Astrocyte of the spinal cord (primary cell): ENCODE data around the gene OR52N4.
A peak's percentile ranks its signal among the peaks of the same experiment; 100 is the strongest.

Experiments
- DNase-seq: peaks from one replicate; pipeline ENCODE4 v3.0.0; 2011; ENCODE audit warnings: low read depth, low spot score
- H3K4me3 ChIP-seq: 2 replicates; pipeline ENCODE4 v1.5.1; 2011; ENCODE audit warnings: low read depth, mild to moderate bottlenecking, low read length, moderate library complexity
- in situ Hi-C: cut with HindIII; loops from 2 replicates; pipeline ENCODE4 v1.10.0; 2017; ENCODE audit warnings: low sequenced_read_pairs
- TF ChIP-seq, protein P1 (sequence below): IDR thresholded peaks from 2 replicates; pipeline ENCODE4 v1.5.1; 2012; ENCODE audit warnings: low read depth, mild to moderate bottlenecking, low read length, inconsistent platforms

The OR52N4 gene

DNA sequence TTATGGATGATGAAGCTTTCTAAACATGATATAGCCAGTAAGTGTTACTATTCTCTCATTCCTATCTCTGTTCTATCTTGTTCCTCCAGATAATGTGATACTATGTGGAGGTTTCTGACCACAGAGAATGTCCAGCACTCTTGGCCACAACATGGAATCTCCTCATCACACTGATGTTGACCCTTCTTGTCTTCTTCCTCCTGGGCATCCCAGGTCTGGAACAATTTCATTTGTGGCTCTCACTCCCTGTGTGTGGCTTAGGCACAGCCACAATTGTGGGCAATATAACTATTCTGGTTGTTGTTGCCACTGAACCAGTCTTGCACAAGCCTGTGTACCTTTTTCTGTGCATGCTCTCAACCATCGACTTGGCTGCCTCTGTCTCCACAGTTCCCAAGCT, 27.7 kb upstream of the OR52N4 start:
- in situ Hi-C loops, result no loop called here
- H3K4me3 ChIP-seq, result no peak overlapping the region
- TF ChIP-seq, protein P1, sequence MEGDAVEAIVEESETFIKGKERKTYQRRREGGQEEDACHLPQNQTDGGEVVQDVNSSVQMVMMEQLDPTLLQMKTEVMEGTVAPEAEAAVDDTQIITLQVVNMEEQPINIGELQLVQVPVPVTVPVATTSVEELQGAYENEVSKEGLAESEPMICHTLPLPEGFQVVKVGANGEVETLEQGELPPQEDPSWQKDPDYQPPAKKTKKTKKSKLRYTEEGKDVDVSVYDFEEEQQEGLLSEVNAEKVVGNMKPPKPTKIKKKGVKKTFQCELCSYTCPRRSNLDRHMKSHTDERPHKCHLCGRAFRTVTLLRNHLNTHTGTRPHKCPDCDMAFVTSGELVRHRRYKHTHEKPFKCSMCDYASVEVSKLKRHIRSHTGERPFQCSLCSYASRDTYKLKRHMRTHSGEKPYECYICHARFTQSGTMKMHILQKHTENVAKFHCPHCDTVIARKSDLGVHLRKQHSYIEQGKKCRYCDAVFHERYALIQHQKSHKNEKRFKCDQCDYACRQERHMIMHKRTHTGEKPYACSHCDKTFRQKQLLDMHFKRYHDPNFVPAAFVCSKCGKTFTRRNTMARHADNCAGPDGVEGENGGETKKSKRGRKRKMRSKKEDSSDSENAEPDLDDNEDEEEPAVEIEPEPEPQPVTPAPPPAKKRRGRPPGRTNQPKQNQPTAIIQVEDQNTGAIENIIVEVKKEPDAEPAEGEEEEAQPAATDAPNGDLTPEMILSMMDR, result no peak
- DNase-seq, result no peak

- no peak overlapping the region for H3K4me3 ChIP-seq
- in situ Hi-C loops, result no loop called here
- TF ChIP-seq, protein P1, result no peak
- no peak for DNase-seq
These were observed 26.4 kb upstream of the OR52N4 start for GRCh38 chr11:5727691-5728090.

- no peak within 1 kb of the TSS for H3K4me3 ChIP-seq
- DNase-seq, result no peak
- in situ Hi-C loops, result no loop called here
- TF ChIP-seq, protein P1, result no peak
These were observed 17.6 kb upstream of the OR52N4 start, which contains the start of gene OR56B1 for GRCh38 chr11:5736396-5736795. OR56B1 (plus strand) TSS chr11:5736448; CDS start chr11:5736517, 69 bp downstream.

GRCh38 chr11:5737091-5737490, 17.0 kb upstream of the OR52N4 start:
- peak; percentile 66 for DNase-seq
- H3K4me3 ChIP-seq, result no peak overlapping the region
- TF ChIP-seq, protein P1, result no peak
- in situ Hi-C loops, result no loop called here

- in situ Hi-C loops, result no loop called here
- no peak for DNase-seq
- TF ChIP-seq, protein P1, result no peak
- no peak overlapping the region for H3K4me3 ChIP-seq
These were observed 16.2 kb upstream of the OR52N4 start for GRCh38 chr11:5737670-5738392.

DNA sequence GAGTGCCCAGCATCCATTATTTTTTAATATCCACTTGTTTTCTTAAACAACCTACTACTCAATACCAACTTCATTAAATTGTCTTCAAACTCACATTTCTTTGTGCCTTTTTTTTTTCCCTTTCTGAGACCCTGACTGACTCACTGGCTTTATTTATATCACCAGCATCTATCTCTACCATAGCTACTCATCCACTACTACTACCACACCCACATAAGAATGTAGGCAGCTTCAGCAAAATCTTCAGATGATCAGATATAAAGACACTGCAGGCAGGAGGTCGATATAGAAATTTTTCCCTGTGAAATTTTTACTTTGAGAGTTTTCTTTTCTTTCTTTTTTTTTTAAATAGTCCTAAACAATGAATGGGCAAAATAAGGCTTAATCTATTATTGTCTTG, 15.6 kb upstream of the OR52N4 start:
- no peak overlapping the region for H3K4me3 ChIP-seq
- in situ Hi-C loops, result no loop called here
- TF ChIP-seq, protein P1, result no peak
- DNase-seq, result no peak
